NB4 (cell line): Measurements from ENCODE around the gene NFE2L2.

Experiments
- DNase-seq: peaks from one replicate; pipeline ENCODE4 v3.0.0; 2010; ENCODE audit warnings: low read depth
- H3K4me3 ChIP-seq: one replicate; pipeline ENCODE4 v1.5.1; 2011; ENCODE audit warnings: mild to moderate bottlenecking, low read depth, low read length, moderate library complexity
- CTCF ChIP-seq: IDR thresholded peaks from one replicate; pipeline ENCODE4 v1.5.1; 2012; ENCODE audit warnings: low read depth, low read length
- MAX ChIP-seq: IDR thresholded peaks from 2 replicates; pipeline ENCODE4 v1.6.1; 2011; ENCODE audit warnings: low read depth, low read length
- MYC ChIP-seq: IDR thresholded peaks from 2 replicates; pipeline ENCODE4 v1.6.1; 2011; ENCODE audit warnings: low read depth, low read length
- POLR2A ChIP-seq: IDR thresholded peaks from 2 replicates; pipeline ENCODE4 v1.6.1; 2011; ENCODE audit warnings: mild to moderate bottlenecking; ENCODE audit not compliant: insufficient read length; ENCODE audit errors: extremely low read depth

The NFE2L2 gene

GRCh38 chr2:177275040-177275742, 10.7 kb upstream of the NFE2L2 start:
- no peak for DNase-seq
- TF ChIP-seq POLR2A (no peak), MYC (no peak), MAX (no peak), CTCF (no peak)
- H3K4me3 ChIP-seq, result no peak overlapping the region

- H3K4me3 ChIP-seq, result no peak overlapping the region
- DNase-seq, result no peak
- no peak for TF ChIP-seq MAX
- TF ChIP-seq POLR2A, result no peak
- no peak for TF ChIP-seq MYC
These were observed 8.9 kb upstream of the NFE2L2 start for GRCh38 chr2:177273408-177273807.

- TF ChIP-seq CTCF, result no peak
- TF ChIP-seq MAX, result no peak
- no peak for TF ChIP-seq POLR2A
- TF ChIP-seq MYC, result no peak
- DNase-seq, result no peak
- H3K4me3 ChIP-seq, result no peak overlapping the region
These were observed 8.2 kb upstream of the NFE2L2 start for GRCh38 chr2:177272765-177273164.

GRCh38 chr2:177271981-177272666, 7.6 kb upstream of the NFE2L2 start:
- no peak overlapping the region for H3K4me3 ChIP-seq
- DNase-seq, result no peak
- TF ChIP-seq MYC, result no peak
- TF ChIP-seq POLR2A, result no peak
- TF ChIP-seq CTCF, result no peak
- TF ChIP-seq MAX, result no peak

GRCh38 chr2:177270531-177270930, 6.0 kb upstream of the NFE2L2 start:
- no peak overlapping the region for H3K4me3 ChIP-seq
- TF ChIP-seq CTCF, result no peak
- no peak for DNase-seq

- TF ChIP-seq CTCF, result no peak
- TF ChIP-seq MYC, result no peak
- TF ChIP-seq POLR2A, result no peak
- no peak for TF ChIP-seq MAX
- DNase-seq, result no peak
- H3K4me3 ChIP-seq, result no peak overlapping the region
These were observed 4.4 kb upstream of the NFE2L2 start for GRCh38 chr2:177268901-177269300.
